Endothelial cell of umbilical vein (primary cell): ENCODE data around the gene ARF4. TPM values are rescaled to one million over a fixed set of nuclear protein-coding genes. Genes with fewer than 3 reads are reported as not detected.
"Not testable (repeated sequence)": the region's sequence is repeated elsewhere in the genome, so short reads cannot be mapped to it uniquely, and the experiment has no call there.

ENCODE experiments used
- BruUV-seq: library from RNA; stranded (reverse); fragments of 400-500 nt; replicated peaks from 2 replicates; lab custom pipeline; 2021; lab: Mats Ljungman, UMichigan
- CTCF ChIA-PET: fragments of 300-600, 350-600 bp; sonication (Branson Sonifier 250); formaldehyde crosslinking; loops from one replicate; lab custom pipeline; 2021; ENCODE audit warnings: antibody characterized with exemption, inconsistent platforms; lab: Charles Lee
- POLR2A ChIA-PET: fragments of 300-600, 350-600 bp; sonication (Branson Sonifier 250); formaldehyde crosslinking; loops from one replicate; lab custom pipeline; 2021; ENCODE audit warnings: antibody characterized with exemption, inconsistent platforms; lab: Charles Lee
- DNase-seq: peaks from one replicate; pipeline ENCODE4 v3.0.0-alpha.2; 2011; ENCODE audit warnings: low read depth, low spot score
- FAIRE-seq: peaks from 2 replicates; lab custom pipeline; 2011; peaks lifted over from hg19 to GRCh38; lab: Jason Lieb, UNC
- H2AFZ ChIP-seq: 2 replicates; pipeline ENCODE4 v1.6.0; 2012; ENCODE audit warnings: low read depth, low read length, control low read depth, inconsistent platforms
- H3K27ac ChIP-seq: 2 replicates; pipeline ENCODE4 v1.5.1; 2011; ENCODE audit warnings: low read depth, mild to moderate bottlenecking, control low read depth, low read length, moderate library complexity; ENCODE audit not compliant: insufficient read depth
- H3K27me3 ChIP-seq, 2 experiments: 2 replicates each; pipeline versions ENCODE4 v1.6.0 to v1.6.1; 2011; ENCODE audit warnings: low read length in 2 of 2, mixed read lengths in 1 of 2; ENCODE audit not compliant: control insufficient read depth in 2 of 2, insufficient read depth in 2 of 2
- H3K36me3 ChIP-seq, 2 experiments: 2 replicates in 1 of 2; 3 replicates in 1 of 2; pipeline ENCODE4 v1.5.1; 2011; ENCODE audit warnings: low read length in 2 of 2, mild to moderate bottlenecking in 1 of 2, moderate library complexity in 1 of 2; ENCODE audit not compliant: control insufficient read depth in 2 of 2, insufficient read depth in 2 of 2; ENCODE audit errors: extremely low read depth in 1 of 2
- H3K4me1 ChIP-seq: 3 replicates; pipeline ENCODE4 v1.5.1; 2011; ENCODE audit warnings: mild to moderate bottlenecking, low read length; ENCODE audit not compliant: control insufficient read depth, insufficient read depth; ENCODE audit errors: extremely low read depth
- H3K4me2 ChIP-seq: 2 replicates; pipeline ENCODE4 v1.6.1; 2011; ENCODE audit warnings: low read length, control low read depth, mixed read lengths; ENCODE audit not compliant: insufficient read depth
- H3K4me3 ChIP-seq, 3 experiments: fragments of 200-600 bp in 1 of 3; sonication (generic), shearing (Covaris generic) in 1 of 3; replicated peaks in 1 of 3; 2 replicates each; pipeline ENCODE4 v1.5.1; 2011 to 2016; ENCODE audit warnings: control low read depth in 3 of 3, low read length in 3 of 3, mild to moderate bottlenecking in 2 of 3, inconsistent platforms in 1 of 3, low read depth in 1 of 3, moderate library complexity in 1 of 3; ENCODE audit not compliant: insufficient read depth in 1 of 3
- H3K79me2 ChIP-seq: 2 replicates; pipeline ENCODE4 v1.6.0; 2012; ENCODE audit warnings: low read length, inconsistent platforms; ENCODE audit not compliant: control insufficient read depth, insufficient read depth
- H3K9ac ChIP-seq: replicated peaks from 2 replicates; pipeline ENCODE3; 2011; ENCODE audit warnings: low read length, control low read depth; ENCODE audit not compliant: insufficient read depth; ENCODE audit errors: extremely low read depth
- H3K9me1 ChIP-seq: replicated peaks from 3 replicates; pipeline ENCODE4 v1.6.0; 2011; ENCODE audit warnings: mild to moderate bottlenecking, low read length; ENCODE audit not compliant: control insufficient read depth, insufficient read depth; ENCODE audit errors: extremely low read depth
- H3K9me3 ChIP-seq: replicated peaks from 2 replicates; pipeline ENCODE4 v1.5.1; 2012; ENCODE audit warnings: low read length, inconsistent platforms; ENCODE audit not compliant: control insufficient read depth, insufficient read depth
- H4K20me1 ChIP-seq: replicated peaks from 2 replicates; pipeline ENCODE3; 2011; ENCODE audit warnings: mild to moderate bottlenecking, low read length; ENCODE audit not compliant: control insufficient read depth, insufficient read depth; ENCODE audit errors: extremely low read depth
- EZH2 ChIP-seq: IDR thresholded peaks from 2 replicates; pipeline ENCODE4 v1.6.1; 2012; ENCODE audit warnings: borderline replicate concordance, low read depth, mild to moderate bottlenecking, moderate library complexity, low read length, inconsistent platforms; ENCODE audit not compliant: severe bottlenecking
- FOS ChIP-seq: IDR thresholded peaks from 2 replicates; pipeline ENCODE4 v1.6.1; 2011; ENCODE audit warnings: mild to moderate bottlenecking, low read length, moderate library complexity, borderline replicate concordance; ENCODE audit not compliant: insufficient read depth
- GATA2 ChIP-seq: IDR thresholded peaks from 2 replicates; pipeline ENCODE4 v1.7.0; 2011; ENCODE audit warnings: low read depth, mild to moderate bottlenecking, moderate library complexity, mixed read lengths, low read length; ENCODE audit not compliant: insufficient read length, insufficient read depth
- JUN ChIP-seq: IDR thresholded peaks from 2 replicates; pipeline ENCODE4 v1.6.1; 2011; ENCODE audit warnings: borderline replicate concordance, low read depth; ENCODE audit not compliant: insufficient read length, insufficient read depth
- MYC ChIP-seq: IDR thresholded peaks from one replicate; pipeline ENCODE4 v1.6.1; 2011; ENCODE audit warnings: mild to moderate bottlenecking, low read depth, low read length
- POLR2A ChIP-seq: IDR thresholded peaks from 2 replicates; pipeline ENCODE4 v1.6.1; 2012; ENCODE audit warnings: low read depth, mild to moderate bottlenecking, control low read depth, low read length
- POLR2AphosphoS5 ChIP-seq: IDR thresholded peaks from 2 replicates; pipeline ENCODE4 v1.6.1; 2012; ENCODE audit warnings: low read depth, mild to moderate bottlenecking, control low read depth, low read length, moderate library complexity; ENCODE audit not compliant: insufficient read depth
- dilution Hi-C: fragments of 300-500 bp; cut with MboI; formaldehyde crosslinking; loops from one replicate; pipeline ENCODE4 v1.15.0; 2019; ENCODE audit warnings: low sequenced_read_pairs; ENCODE audit not compliant: extremely low pct_ligation_motif_present
- intact Hi-C: fragments of 100-400 bp; cut with micrococcal nuclease; formaldehyde crosslinking; loops from one replicate; pipeline ENCODE4 v1.10.0; 2022
- polyA plus RNA-seq, 4 experiments: library from polyadenylated mRNA; depleted of rRNA in 3 of 4; stranded (reverse) in 3 of 4; unstranded in 1 of 4; fragments of >200 nt; gene quantifications; 2 replicates each; pipeline versions ENCODE4 v1.2.1 to v1.2.3, GENCODE V29; 2011 to 2012; ENCODE audit warnings: missing spikeins in 1 of 4
- total RNA-seq: library from RNA; stranded (reverse); gene quantifications from 2 replicates; pipeline ENCODE4 v1.2.3, GENCODE V29; 2021
- TF ChIP-seq, protein P1 (sequence below): IDR thresholded peaks from 2 replicates; pipeline ENCODE4 v1.6.1; 2011; ENCODE audit not compliant: insufficient read depth, insufficient read length
- TF ChIP-seq, protein P2 (sequence below), 2 donors: IDR thresholded peaks; 1 replicate in 1 of 2; 2 replicates in 1 of 2; pipeline ENCODE4 v1.5.1; 2011; ENCODE audit warnings: low read length in 2 of 2, mild to moderate bottlenecking in 2 of 2, moderate library complexity in 2 of 2, control low read depth in 1 of 2, inconsistent platforms in 1 of 2, low read depth in 1 of 2; ENCODE audit not compliant: insufficient read depth in 1 of 2; ENCODE audit errors: extremely low read depth in 1 of 2

The ARF4 gene
- total and polyA plus RNA-seq, 2 donors (not counting 3 experiments of a cell fraction or from before 2014, with no cell fraction given): 239 to 249 TPM

DNA sequence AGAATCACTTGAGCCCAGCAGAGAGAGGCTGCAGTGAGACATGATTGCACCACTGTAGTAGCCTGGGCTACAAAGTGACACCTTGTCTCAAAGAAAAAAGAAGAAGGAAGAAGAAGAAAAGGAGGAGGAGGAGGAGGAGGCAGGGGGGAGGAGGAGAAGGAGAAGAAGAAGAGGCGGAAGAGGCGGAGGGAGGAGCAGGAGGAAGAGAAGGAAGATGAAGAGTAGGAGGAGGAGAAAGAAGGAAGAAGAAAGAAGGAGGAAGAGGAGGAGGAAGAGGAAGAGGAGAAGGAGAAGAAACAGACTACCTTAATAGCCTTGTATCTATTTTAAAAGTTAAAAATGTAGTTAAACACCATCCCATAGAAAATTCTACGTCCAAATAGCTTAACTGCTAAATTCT lies 19.1 kb upstream of the ARF4 start:
- H3K27ac ChIP-seq: no peak overlapping the region
- no peaks in the 10 kb centered on the region for H4K20me1 ChIP-seq
- intact Hi-C loops (no loop called here), dilution Hi-C loops (no loop called here)
- ChIA-PET POLR2A (no interaction called here), CTCF (no interaction called here)
- TF ChIP-seq POLR2AphosphoS5: no peak
- no peak for TF ChIP-seq FOS
- TF ChIP-seq, protein P1, sequence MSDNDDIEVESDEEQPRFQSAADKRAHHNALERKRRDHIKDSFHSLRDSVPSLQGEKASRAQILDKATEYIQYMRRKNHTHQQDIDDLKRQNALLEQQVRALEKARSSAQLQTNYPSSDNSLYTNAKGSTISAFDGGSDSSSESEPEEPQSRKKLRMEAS: no peak
- no peak for TF ChIP-seq EZH2
- no peak for TF ChIP-seq MYC
- no peak for TF ChIP-seq POLR2A
- TF ChIP-seq, protein P2, sequence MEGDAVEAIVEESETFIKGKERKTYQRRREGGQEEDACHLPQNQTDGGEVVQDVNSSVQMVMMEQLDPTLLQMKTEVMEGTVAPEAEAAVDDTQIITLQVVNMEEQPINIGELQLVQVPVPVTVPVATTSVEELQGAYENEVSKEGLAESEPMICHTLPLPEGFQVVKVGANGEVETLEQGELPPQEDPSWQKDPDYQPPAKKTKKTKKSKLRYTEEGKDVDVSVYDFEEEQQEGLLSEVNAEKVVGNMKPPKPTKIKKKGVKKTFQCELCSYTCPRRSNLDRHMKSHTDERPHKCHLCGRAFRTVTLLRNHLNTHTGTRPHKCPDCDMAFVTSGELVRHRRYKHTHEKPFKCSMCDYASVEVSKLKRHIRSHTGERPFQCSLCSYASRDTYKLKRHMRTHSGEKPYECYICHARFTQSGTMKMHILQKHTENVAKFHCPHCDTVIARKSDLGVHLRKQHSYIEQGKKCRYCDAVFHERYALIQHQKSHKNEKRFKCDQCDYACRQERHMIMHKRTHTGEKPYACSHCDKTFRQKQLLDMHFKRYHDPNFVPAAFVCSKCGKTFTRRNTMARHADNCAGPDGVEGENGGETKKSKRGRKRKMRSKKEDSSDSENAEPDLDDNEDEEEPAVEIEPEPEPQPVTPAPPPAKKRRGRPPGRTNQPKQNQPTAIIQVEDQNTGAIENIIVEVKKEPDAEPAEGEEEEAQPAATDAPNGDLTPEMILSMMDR (IDR thresholded peaks at IDR 0.05; ENCODE audit: extremely low read depth in 1 of 2, insufficient read depth in 1 of 2, low read depth in 1 of 2, low read length in 2 of 2): no peak
- TF ChIP-seq GATA2: no peak
- TF ChIP-seq JUN: no peak
- H3K4me2 ChIP-seq: no peak overlapping the region
- no peak for FAIRE-seq
- H3K9me3 ChIP-seq: no peaks in the 10 kb centered on the region
- no peak overlapping the region for H3K9ac ChIP-seq
- H3K27me3 ChIP-seq: no peaks in the 10 kb centered on the region
- BruUV-seq: no TSS peak
- no peaks in the 10 kb centered on the region for H3K9me1 ChIP-seq
- no peaks in the 10 kb centered on the region for H3K36me3 ChIP-seq
- H2AFZ ChIP-seq: no peak overlapping the region
- H3K4me1 ChIP-seq: no peaks in the 10 kb centered on the region
- H3K79me2 ChIP-seq: no peaks in the 10 kb centered on the region
- no peak for DNase-seq
- H3K4me3 ChIP-seq: no peak overlapping the region

DNA sequence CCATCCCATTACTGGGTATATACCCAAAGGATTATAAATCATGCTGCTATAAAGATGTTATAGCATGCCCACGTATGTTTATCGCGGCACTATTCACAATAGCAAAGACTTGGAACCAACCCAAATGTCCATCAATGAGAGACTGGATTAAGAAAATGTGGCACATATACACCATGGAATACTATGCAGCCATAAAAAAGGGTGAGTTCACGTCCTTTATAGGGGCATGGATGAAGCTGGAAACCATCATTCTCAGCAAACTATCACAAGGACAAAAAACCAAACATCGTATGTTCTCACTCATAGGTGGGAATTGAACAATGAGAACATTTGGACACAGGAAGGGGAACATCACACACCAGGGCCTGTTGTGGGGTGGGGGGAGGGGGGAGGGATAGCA lies 14.7 kb upstream of the ARF4 start:
- CTCF ChIA-PET, H3K4me3 ChIP-seq, DNase-seq, H3K9me3 ChIP-seq, H3K9ac ChIP-seq, H3K36me3 ChIP-seq, intact Hi-C loops, H3K9me1 ChIP-seq, FAIRE-seq, BruUV-seq, H3K27me3 ChIP-seq, dilution Hi-C loops, POLR2A ChIA-PET, H3K4me2 ChIP-seq, H3K4me1 ChIP-seq, H3K79me2 ChIP-seq, H3K27ac ChIP-seq, H4K20me1 ChIP-seq, H2AFZ ChIP-seq: not testable (repeated sequence)
